PC-9 (cell line): ENCODE data around the gene KIAA1217. TPM values are rescaled to one million over a fixed set of nuclear protein-coding genes. Genes with fewer than 3 reads are reported as not detected.
A peak's percentile ranks its signal among the peaks of the same experiment; 100 is the strongest.

Source experiments
- BruUV-seq: library from RNA; stranded (reverse); fragments of 400-500 nt; replicated peaks from 2 replicates; lab custom pipeline; 2021; lab: Mats Ljungman, UMichigan
- CTCF ChIA-PET: fragments of 300-600 bp; sonication (Branson Sonifier 250); formaldehyde crosslinking; loops from one replicate; lab custom pipeline; 2022; ENCODE audit warnings: antibody characterized with exemption; lab: Charles Lee
- POLR2A ChIA-PET: fragments of 300-600 bp; sonication (Branson Sonifier 250); formaldehyde crosslinking; loops from one replicate; lab custom pipeline; 2022; ENCODE audit warnings: antibody characterized with exemption; ENCODE audit not compliant: unreplicated experiment; lab: Charles Lee
- DNase-seq, 2 experiments: peaks; one replicate each; pipeline versions ENCODE4 v3.0.0 to v3.0.0-alpha.2; 2015 to 2022; ENCODE audit warnings: mixed read lengths in 1 of 2
- H2AFZ ChIP-seq: fragments of 200-600 bp; sonication (generic); 2 replicates; pipeline ENCODE4 v1.8.1; 2017; ENCODE audit warnings: antibody characterized with exemption
- H3F3A ChIP-seq: fragments of 200-600 bp; sonication (generic); 2 replicates; pipeline ENCODE4 v1.8.1; 2017; ENCODE audit warnings: antibody characterized with exemption, mild to moderate bottlenecking, low read depth; ENCODE audit not compliant: insufficient read depth
- H3K27ac ChIP-seq: fragments of 200-600 bp; sonication (generic); 2 replicates; pipeline ENCODE4 v1.6.1; 2016; ENCODE audit warnings: mixed run types
- H3K27me3 ChIP-seq: fragments of 200-600 bp; sonication (generic); 2 replicates; pipeline ENCODE4 v1.6.1; 2016; ENCODE audit warnings: low read depth, mixed run types; ENCODE audit not compliant: insufficient read depth
- H3K36me3 ChIP-seq: fragments of 200-600 bp; sonication (generic); 2 replicates; pipeline ENCODE4 v1.6.1; 2016; ENCODE audit warnings: low read depth, mixed run types
- H3K4me1 ChIP-seq: fragments of 200-600 bp; sonication (generic); replicated peaks from 2 replicates; pipeline ENCODE4 v1.6.1; 2016; ENCODE audit warnings: mixed run types; ENCODE audit not compliant: insufficient read depth
- H3K4me2 ChIP-seq: fragments of 200-600 bp; sonication (generic); 2 replicates; pipeline ENCODE4 v1.6.1; 2017; ENCODE audit warnings: mixed run types
- H3K4me3 ChIP-seq: fragments of 200-600 bp; sonication (generic); 2 replicates; pipeline ENCODE4 v1.6.1; 2016; ENCODE audit warnings: mixed run types
- H3K79me2 ChIP-seq: fragments of 200-600 bp; sonication (generic); 2 replicates; pipeline ENCODE4 v1.6.1; 2017; ENCODE audit warnings: low read depth, mixed run types
- H3K9me2 ChIP-seq: fragments of 200-600 bp; sonication (generic); 2 replicates; pipeline ENCODE4 v1.8.1; 2017; ENCODE audit warnings: mild to moderate bottlenecking; ENCODE audit not compliant: insufficient read depth
- H3K9me3 ChIP-seq: fragments of 200-600 bp; sonication (generic); 2 replicates; pipeline ENCODE4 v1.8.1; 2016; ENCODE audit warnings: low read depth; ENCODE audit not compliant: insufficient read depth
- H4K20me1 ChIP-seq: fragments of 200-600 bp; sonication (generic); 2 replicates; pipeline ENCODE4 v1.8.1; 2017; ENCODE audit not compliant: insufficient read depth
- CTCF ChIP-seq: fragments of 200-600 bp; sonication (generic); conservative IDR thresholded peaks from 2 replicates; pipeline ENCODE4 v1.6.1; 2017; ENCODE audit warnings: mixed run types, antibody characterized with exemption, mild to moderate bottlenecking, moderate library complexity
- EZH2 ChIP-seq: fragments of 200-600 bp; sonication (generic); IDR thresholded peaks from 2 replicates; pipeline ENCODE4 v1.8.0; 2017; ENCODE audit warnings: antibody characterized with exemption, low read depth
- intact Hi-C: fragments of 100-400 bp; cut with micrococcal nuclease; formaldehyde crosslinking; loops from one replicate; pipeline ENCODE4 v1.10.0; 2022; ENCODE audit not compliant: unreplicated experiment
- total RNA-seq: library from RNA; stranded (reverse); gene quantifications from 2 replicates; pipeline ENCODE4 v1.2.3, GENCODE V29; 2021

The KIAA1217 gene
- total RNA-seq, 1 experiment from 2014 or later, result 41.1 TPM

- DNase-seq, result no peak
- 0 out of 2 replicates have a peak, but pooled peaks cover 7% of the 10 kb centered on the region for H4K20me1 ChIP-seq
- no peaks in the 10 kb centered on the region; the same call in 1 of the 2 replicates for H3F3A ChIP-seq
- H3K4me3 ChIP-seq, result no peak overlapping the region
- TF ChIP-seq CTCF (no peak), EZH2 (no peak)
- no peaks in the 10 kb centered on the region for H3K9me3 ChIP-seq
- H3K27me3 ChIP-seq, result no peaks in the 10 kb centered on the region
- no peak overlapping the region for H3K27ac ChIP-seq
- no peak overlapping the region for H2AFZ ChIP-seq
- intact Hi-C loops, result loop anchor here (2.0 to 5.0 kb wide), 2 partner anchors 816 to 986 kb away; no protein-coding TSS in a partner anchor
- no peaks in the 10 kb centered on the region for H3K9me2 ChIP-seq
- no peaks in the 10 kb centered on the region for H3K4me1 ChIP-seq
- CTCF ChIA-PET, result interaction anchor here (0.6 to 0.7 kb wide), 3 partner anchors 524 to 1511 kb away, joined by 3 read pairs; no protein-coding TSS in a partner anchor
- no peak overlapping the region for H3K4me2 ChIP-seq
- no peaks in the 10 kb centered on the region for H3K79me2 ChIP-seq
- no TSS peak for BruUV-seq
- H3K36me3 ChIP-seq, result no peaks in the 10 kb centered on the region; the same call in 1 of the 2 replicates
- POLR2A ChIA-PET, result no interaction called here
Measured at GRCh38 chr10:24518411-24518810, 309.5 kb downstream of the KIAA1217 start.

GRCh38 chr10:24518981-24519597, 310.2 kb downstream of the KIAA1217 start:
- H3K9me2 ChIP-seq, result no peaks in the 10 kb centered on the region
- ChIA-PET CTCF (interaction anchor here (0.6 to 0.7 kb wide), 3 partner anchors 524 to 1512 kb away, joined by 3 read pairs; no protein-coding TSS in a partner anchor), POLR2A (no interaction called here)
- no peak overlapping the region for H3K4me3 ChIP-seq
- intact Hi-C loops, result loop anchor here (1.0 to 5.0 kb wide), 4 partner anchors 525 to 1361 kb away; no protein-coding TSS in a partner anchor
- no peaks in the 10 kb centered on the region; the same call in 1 of the 2 replicates for H3K36me3 ChIP-seq
- DNase-seq, result peak in 1 of 2 experiments; percentile 41
- no peaks in the 10 kb centered on the region for H3K9me3 ChIP-seq
- TF ChIP-seq EZH2 (no peak), CTCF (peak; percentile 82)
- H3K27me3 ChIP-seq, result no peaks in the 10 kb centered on the region
- 0 out of 2 replicates have a peak, but pooled peaks cover 7% of the 10 kb centered on the region for H4K20me1 ChIP-seq
- BruUV-seq, result no TSS peak
- H3K27ac ChIP-seq, result no peak overlapping the region
- H3F3A ChIP-seq, result no peaks in the 10 kb centered on the region; the same call in 1 of the 2 replicates
- H3K79me2 ChIP-seq, result no peaks in the 10 kb centered on the region
- no peaks in the 10 kb centered on the region for H3K4me1 ChIP-seq
- no peak overlapping the region for H2AFZ ChIP-seq
- no peak overlapping the region for H3K4me2 ChIP-seq

GRCh38 chr10:24519950-24520349, 311.0 kb downstream of the KIAA1217 start:
- BruUV-seq, result no TSS peak
- Histone ChIP-seq H4K20me1 (0 out of 2 replicates have a peak, but pooled peaks cover 7% of the 10 kb centered on the region), H3K36me3 (no peaks in the 10 kb centered on the region; the same call in 1 of the 2 replicates), H2AFZ (no peak overlapping the region), H3K4me1 (no peaks in the 10 kb centered on the region), H3K4me2 (no peak overlapping the region), H3K9me3 (no peaks in the 10 kb centered on the region), H3K27me3 (no peaks in the 10 kb centered on the region), H3K9me2 (no peaks in the 10 kb centered on the region), H3K79me2 (no peaks in the 10 kb centered on the region), H3K27ac (no peak overlapping the region), H3K4me3 (no peak overlapping the region), H3F3A (no peaks in the 10 kb centered on the region; the same call in 1 of the 2 replicates)
- TF ChIP-seq EZH2 (no peak), CTCF (no peak)
- POLR2A ChIA-PET, result no interaction called here
- no peak for DNase-seq
- CTCF ChIA-PET, result no interaction called here
- intact Hi-C loops, result loop anchor here (1.0 to 5.0 kb wide), 4 partner anchors 526 to 1362 kb away; no protein-coding TSS in a partner anchor
